HG02943 (cell line): Measurements from ENCODE around the gene BAIAP2.

Experiments
- ATAC-seq: cut with Tn5 transposase; IDR thresholded peaks from one replicate; pipeline ENCODE4 v1.9.1; 2021; ENCODE audit warnings: mild to moderate bottlenecking, low read depth, moderate library complexity; ENCODE audit not compliant: unreplicated experiment

The BAIAP2 gene

GRCh38 chr17:81100668-81101067 is 65.7 kb downstream of the BAIAP2 start:
- ATAC-seq: no peak

DNA sequence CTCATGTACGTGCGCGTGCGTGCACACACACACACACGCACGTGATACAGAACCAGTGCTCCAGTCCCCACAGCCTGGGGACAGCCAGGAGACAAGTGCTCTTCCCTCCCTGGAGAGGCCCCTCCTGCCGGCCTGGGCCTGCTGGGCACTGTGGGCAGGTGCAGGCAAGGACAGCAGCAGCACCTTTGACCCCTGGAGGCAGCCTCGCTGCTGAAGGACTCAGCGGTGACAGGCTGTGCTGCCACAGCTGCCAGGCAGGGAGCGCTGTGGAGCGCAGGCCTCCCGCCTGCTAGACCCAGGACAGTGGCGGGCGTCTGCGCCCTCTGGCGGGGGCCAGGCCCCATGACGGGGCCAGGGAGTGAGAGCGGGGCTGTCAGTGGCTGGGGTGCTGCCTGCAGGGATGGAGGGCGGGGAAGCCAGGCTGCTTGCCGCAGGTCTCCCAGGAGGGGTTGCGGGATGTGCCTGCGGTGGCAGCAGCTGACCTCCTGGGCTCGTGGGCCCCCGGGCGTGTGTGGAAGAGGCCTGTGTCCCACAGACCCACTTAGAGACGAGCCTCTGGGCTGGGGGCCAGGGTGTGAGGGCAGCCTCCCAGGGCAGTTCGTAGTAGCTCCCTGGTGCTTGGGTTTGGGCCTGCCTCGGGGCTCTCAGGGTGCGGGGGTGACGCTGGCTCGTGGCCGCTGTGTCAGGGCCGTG is 66.8 kb downstream of the BAIAP2 start:
- ATAC-seq: peak; percentile 74

DNA sequence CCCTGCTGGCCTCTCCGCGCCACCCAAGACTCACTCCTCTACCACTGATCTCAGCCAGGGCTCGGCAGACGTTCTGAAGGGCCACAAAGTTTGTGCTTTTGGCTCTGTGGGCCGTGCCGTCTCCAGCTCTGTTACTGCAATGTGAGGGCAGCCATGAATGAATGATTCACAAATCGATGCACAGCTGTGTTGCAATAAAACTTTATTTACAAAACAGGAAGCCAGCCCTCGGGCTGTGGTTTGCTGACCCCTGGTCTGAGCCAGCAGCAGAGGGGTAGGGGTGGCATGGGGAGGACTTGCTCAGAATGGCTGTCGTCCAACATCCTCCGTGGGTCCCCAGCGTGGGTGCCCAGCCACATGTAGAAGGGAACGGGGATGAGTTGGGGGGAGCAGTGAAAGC is 67.4 kb downstream of the BAIAP2 start:
- ATAC-seq: no peak

DNA sequence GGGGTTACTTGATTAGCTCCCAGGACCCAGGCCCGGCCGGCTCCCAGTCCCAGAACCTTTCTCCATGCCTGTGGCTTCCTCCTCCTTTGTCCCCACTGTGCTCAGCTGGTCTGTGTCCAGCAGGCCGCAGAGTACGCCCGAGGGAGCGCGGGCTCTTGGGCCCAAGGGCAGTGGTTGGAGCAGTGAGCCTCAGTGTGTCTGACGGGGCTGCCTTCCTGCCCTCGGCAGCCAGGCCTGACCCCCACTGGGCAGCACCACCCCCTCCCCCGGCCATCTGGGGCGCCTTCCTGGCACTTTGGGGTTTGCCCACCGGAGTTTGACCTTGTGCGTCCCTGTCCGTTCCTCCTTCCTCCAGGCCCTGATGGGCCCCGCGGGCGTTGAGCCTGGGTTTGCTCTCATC is 67.9 kb downstream of the BAIAP2 start:
- ATAC-seq: no peak

DNA sequence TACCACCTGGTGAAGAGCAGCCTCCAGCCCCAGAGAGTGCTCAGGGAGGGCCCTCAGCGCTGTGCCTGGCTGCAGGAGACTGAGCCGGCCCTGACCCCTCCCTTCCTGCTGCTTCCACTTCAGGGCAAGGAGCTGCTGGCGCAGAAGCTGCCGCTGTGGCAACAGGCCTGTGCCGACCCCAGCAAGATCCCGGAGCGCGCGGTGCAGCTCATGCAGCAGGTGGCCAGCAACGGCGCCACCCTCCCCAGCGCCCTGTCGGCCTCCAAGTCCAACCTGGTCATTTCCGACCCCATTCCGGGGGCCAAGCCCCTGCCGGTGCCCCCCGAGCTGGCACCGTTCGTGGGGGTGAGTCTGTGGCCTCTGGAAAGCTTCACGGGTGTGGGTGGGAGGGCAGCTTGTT is 68.4 kb downstream of the BAIAP2 start:
- ATAC-seq: no peak

DNA sequence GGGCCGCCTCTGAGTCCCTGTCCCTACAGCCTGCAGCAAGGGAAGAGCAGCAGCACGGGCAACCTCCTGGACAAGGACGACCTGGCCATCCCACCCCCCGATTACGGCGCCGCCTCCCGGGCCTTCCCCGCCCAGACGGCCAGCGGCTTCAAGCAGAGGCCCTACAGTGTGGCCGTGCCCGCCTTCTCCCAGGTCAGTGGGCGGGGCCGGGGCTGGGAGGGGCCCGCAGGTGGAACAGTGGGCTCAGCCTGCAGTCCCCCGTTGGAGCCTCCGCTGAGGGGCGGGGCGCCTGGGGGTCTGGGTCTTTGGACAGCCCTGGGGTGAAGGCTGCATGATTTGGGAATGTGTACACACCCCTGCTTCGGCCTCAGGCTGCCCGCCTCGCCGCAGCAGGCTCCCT is 71.8 kb downstream of the BAIAP2 start:
- no peak for ATAC-seq

DNA sequence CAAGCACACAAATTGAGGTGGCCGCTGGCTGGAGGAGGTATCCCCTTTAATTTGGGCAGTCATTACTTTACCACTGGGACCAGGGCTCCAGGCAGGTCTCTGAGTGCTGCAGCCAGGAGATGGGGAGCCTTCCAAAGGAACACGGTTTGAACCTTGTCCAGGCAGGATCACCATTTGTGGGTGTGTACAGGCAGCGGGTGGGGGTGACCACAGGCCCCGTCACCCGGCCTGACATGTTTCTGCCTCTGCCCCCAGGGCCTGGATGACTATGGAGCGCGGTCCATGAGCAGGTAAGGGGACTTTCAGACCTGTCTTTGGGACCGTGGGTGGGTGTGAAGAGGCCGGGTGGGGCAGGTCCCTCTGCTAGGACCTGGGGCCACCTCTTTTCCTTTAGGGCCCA is 73.3 kb downstream of the BAIAP2 start:
- no peak for ATAC-seq

GRCh38 chr17:81109957-81110356 is 75.0 kb downstream of the BAIAP2 start:
- ATAC-seq: no peak

GRCh38 chr17:81110488-81111040 is 75.6 kb downstream of the BAIAP2 start:
- no peak for ATAC-seq

GRCh38 chr17:81111066-81111465 is 76.1 kb downstream of the BAIAP2 start:
- ATAC-seq: no peak

DNA sequence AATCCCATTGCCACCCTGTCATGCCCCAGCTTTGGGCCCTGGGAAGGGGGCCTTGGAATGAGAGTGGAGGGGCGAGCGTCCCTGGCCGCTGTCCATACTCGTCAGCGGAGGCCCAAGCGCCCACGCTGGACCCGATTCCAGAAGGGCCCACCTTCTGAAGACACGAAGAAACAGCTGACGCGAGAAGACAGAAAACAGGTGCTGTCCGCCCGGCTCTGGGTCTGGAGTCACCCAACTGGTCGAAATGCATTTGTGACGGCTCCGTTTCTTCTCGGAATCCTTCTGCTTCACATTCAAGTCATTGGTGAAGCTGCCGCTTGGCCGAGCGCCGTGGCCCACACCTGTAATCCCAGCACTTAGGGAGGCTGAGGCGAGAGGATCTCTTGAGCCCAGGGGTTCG is 77.5 kb downstream of the BAIAP2 start:
- ATAC-seq: no peak

- no peak for ATAC-seq
Measured at GRCh38 chr17:81113158-81113724, 78.3 kb downstream of the BAIAP2 start.

- ATAC-seq: no peak
Measured at GRCh38 chr17:81114351-81115093, 79.6 kb downstream of the BAIAP2 start.

GRCh38 chr17:81115219-81115618 is 80.3 kb downstream of the BAIAP2 start:
- ATAC-seq: no peak

DNA sequence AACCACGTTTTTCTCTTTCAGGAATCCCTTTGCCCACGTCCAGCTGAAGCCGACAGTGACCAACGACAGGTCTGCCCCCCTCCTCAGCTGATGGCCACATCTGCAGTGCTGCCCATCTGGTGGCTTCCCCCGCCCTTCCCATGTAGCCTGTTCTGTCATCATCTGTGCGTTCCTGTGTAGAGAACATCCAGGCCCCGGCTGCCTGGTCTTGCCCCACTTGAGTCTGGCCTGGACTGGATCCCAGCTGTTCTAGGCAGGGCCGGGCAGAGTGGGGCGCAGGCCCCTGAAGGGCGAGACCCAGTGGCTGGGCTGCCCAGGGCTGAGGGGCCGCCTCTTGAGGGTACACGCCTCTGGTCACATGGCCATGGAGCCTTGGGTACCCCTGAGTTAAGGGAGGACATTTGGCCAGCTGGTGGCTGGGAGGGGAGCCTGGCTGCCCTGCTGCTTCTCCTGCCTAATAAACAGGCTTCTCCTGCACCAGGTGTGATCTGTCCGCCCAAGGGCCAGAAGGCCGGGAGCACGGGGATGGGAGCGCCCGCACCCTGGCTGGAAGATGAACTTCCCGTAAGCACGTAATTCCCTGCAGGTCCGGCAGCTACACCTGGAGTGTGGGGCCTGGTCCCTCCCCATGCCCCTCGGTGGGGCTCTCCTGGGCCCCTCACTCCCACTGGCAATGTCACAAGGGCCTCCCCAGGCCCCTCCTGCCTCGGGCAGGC is 81.0 kb downstream of the BAIAP2 start:
- ATAC-seq: no peak

GRCh38 chr17:81116704-81117103 is 81.8 kb downstream of the BAIAP2 start:
- no peak for ATAC-seq

GRCh38 chr17:81117672-81118198 is 82.8 kb downstream of the BAIAP2 start:
- no peak for ATAC-seq

DNA sequence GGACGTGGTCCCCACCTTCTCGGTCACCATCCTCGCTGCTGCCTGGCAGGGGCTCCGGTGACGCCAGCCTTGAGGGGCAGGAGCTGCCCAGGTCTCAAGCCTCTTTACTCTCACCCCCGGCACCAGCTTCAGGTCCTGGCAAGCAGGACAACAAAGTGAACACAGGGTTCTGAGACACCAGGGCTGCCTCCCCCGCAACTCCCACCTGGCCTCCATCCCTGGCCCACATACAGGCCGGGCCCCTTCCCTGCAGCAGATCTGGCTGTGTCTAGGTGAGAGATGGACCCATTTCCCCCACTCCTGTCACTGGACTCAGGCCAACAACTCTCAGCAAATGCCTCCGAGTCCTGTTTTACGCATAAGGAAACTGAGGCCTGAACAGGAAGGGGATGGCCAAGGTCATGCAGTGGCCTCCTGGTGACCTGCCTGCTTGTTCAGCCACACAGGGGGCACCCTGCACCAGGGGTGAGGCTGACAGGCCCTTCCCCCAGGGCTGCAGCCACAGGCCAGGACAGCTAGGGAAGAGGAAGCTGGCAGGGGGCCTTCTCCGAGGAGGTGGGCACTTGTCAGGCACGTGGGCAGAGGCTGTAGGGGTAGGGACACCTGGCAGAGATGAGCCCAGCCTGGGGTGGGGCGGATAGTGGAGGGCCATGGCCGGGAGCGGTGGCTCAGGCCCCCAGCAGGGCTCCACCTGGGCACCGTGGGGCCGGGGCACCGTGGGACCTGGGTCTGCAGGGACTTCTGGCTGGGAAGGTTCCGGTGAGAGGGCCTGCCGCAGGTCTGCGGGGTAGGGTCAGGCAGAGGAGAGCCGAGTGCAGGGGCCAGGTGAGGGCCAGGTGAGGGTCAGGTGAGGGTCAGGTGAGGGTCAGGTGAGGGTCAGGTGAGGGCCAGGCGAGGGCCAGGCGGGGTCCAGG is 83.6 kb downstream of the BAIAP2 start:
- no peak for ATAC-seq

DNA sequence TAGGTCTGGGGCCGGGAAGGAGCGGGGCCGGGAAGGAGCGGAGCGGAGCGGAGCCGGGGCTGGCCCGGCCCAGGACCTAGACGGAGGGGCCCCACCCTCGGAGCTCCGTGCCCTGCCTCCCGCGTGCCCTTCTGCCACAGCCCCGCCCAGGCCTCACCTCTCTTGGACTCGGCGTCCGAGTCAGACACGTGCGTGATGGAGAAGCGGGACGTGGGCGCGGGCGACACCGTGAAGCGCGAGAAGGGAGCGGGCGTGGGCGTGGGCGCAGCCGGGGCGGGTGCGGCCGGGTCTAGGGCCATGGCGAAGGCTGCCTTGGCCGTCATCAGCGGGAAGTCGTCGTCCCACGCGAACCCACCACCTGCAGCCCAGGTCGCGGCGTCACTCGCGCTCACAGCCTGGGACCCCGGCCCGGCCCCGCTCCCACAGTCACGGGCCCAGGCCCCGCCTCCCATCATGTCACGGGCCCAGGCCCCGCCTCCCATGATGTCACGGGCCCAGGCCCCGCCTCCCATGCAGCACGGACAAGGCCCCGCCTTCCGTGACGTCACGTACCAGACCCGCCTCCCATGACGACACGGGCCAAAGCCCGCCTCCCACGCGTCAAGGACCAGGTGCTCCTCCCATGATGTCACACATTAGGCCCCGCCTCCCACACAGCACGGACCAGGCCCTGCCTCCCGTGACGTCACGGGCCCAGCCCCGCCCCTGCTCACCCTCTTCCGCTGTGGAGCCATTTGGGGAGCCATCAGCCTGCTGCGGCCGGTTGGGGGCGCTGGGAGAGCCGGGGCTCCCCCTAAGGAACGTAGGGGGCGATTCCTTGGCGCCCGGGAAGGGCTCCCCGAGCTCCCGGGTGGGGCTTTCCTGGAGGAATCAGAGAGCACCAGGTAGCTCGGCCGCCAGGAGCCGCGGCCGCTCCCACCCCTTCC is 84.5 kb downstream of the BAIAP2 start:
- no peak for ATAC-seq
